ENCODE results near the gene CFAP77.

DNA sequence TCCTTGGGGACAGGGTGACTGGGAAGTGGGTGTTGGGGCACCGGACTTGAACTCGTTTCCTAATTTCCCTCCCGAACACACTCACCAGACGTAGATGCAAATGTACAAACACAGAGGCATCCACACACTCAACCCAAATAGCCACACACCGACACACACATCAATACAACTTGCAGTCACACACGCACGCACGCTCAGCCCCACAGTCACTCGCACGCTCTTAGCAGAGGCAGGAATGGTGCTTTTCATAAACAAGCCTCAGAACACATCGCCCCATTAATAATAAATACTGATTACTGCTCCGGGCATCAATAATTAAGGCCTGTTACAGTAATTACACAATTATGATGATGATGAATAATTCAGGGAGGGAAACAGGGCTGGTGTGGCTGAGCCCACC, 178.1 kb downstream of the CFAP77 start:
- TF ChIP-seq, protein P1, sequence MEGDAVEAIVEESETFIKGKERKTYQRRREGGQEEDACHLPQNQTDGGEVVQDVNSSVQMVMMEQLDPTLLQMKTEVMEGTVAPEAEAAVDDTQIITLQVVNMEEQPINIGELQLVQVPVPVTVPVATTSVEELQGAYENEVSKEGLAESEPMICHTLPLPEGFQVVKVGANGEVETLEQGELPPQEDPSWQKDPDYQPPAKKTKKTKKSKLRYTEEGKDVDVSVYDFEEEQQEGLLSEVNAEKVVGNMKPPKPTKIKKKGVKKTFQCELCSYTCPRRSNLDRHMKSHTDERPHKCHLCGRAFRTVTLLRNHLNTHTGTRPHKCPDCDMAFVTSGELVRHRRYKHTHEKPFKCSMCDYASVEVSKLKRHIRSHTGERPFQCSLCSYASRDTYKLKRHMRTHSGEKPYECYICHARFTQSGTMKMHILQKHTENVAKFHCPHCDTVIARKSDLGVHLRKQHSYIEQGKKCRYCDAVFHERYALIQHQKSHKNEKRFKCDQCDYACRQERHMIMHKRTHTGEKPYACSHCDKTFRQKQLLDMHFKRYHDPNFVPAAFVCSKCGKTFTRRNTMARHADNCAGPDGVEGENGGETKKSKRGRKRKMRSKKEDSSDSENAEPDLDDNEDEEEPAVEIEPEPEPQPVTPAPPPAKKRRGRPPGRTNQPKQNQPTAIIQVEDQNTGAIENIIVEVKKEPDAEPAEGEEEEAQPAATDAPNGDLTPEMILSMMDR (conservative IDR thresholded peaks at IDR 0.05; ENCODE audit: low read depth, low read length) = no peak
- TF ChIP-seq EZH2 (IDR thresholded peaks at IDR 0.05; ENCODE audit: borderline replicate concordance, low read depth, low read length, poor library complexity, severe bottlenecking) = peak; percentile 3

All from A673 (cell line).